H1 (cell line): ENCODE measurements around the gene HOXB5. TPM values are rescaled to one million over a fixed set of nuclear protein-coding genes. Genes with fewer than 3 reads are reported as not detected.

ENCODE experiments used
- CTCF ChIA-PET: fragments of 300-600 bp; sonication (Branson Sonifier 250); formaldehyde crosslinking; loops from one replicate; lab custom pipeline; 2021; ENCODE audit not compliant: partially characterized antibody; lab: Charles Lee
- POLR2A ChIA-PET: fragments of 300-600 bp; sonication (Branson Sonifier 250); formaldehyde crosslinking; loops from one replicate; lab custom pipeline; 2021; ENCODE audit warnings: inconsistent platforms; ENCODE audit not compliant: partially characterized antibody; lab: Charles Lee
- DNase-seq, 2 experiments: peaks; one replicate each; pipeline versions ENCODE4 v3.0.0 to v3.0.0-alpha.2; 2010 to 2022; ENCODE audit warnings: low spot score in 2 of 2, low read depth in 1 of 2, mixed read lengths in 1 of 2
- FAIRE-seq: peaks from 2 replicates; lab custom pipeline; 2011; peaks lifted over from hg19 to GRCh38; lab: Jason Lieb, UNC
- H2AFZ ChIP-seq: 2 replicates; pipeline ENCODE4 v1.8.1; 2012; ENCODE audit warnings: low read length, inconsistent platforms
- H2AK5ac ChIP-seq: 2 replicates; pipeline ENCODE4 v1.6.1; 2013; ENCODE audit warnings: low read depth, low read length
- H2BK120ac ChIP-seq: replicated peaks from 2 replicates; pipeline ENCODE3; 2013; ENCODE audit warnings: low read depth, low read length, inconsistent platforms
- H2BK12ac ChIP-seq: 2 replicates; pipeline ENCODE4 v1.6.1; 2013; ENCODE audit warnings: low read depth, low read length
- H2BK15ac ChIP-seq: 2 replicates; pipeline ENCODE4 v1.6.1; 2013; ENCODE audit warnings: low read length
- H2BK20ac ChIP-seq: 2 replicates; pipeline ENCODE4 v1.6.1; 2013; ENCODE audit warnings: low read length
- H2BK5ac ChIP-seq: 2 replicates; pipeline ENCODE4 v1.6.1; 2013; ENCODE audit warnings: low read depth, low read length
- H3K14ac ChIP-seq: 2 replicates; pipeline ENCODE4 v1.6.1; 2013; ENCODE audit warnings: inconsistent platforms; ENCODE audit not compliant: insufficient read length
- H3K18ac ChIP-seq: 2 replicates; pipeline ENCODE4 v1.6.1; 2013; ENCODE audit warnings: low read length; ENCODE audit errors: extremely low read depth
- H3K23ac ChIP-seq: 2 replicates; pipeline ENCODE4 v1.6.1; 2013; ENCODE audit warnings: inconsistent platforms; ENCODE audit not compliant: insufficient read length
- H3K23me2 ChIP-seq: 2 replicates; pipeline ENCODE4 v1.6.1; 2013; ENCODE audit warnings: low read depth, low read length
- H3K27ac ChIP-seq: 2 replicates; pipeline ENCODE4 v1.6.1; 2011; ENCODE audit warnings: low read depth, low read length, inconsistent platforms
- H3K27me3 ChIP-seq, 4 experiments: replicated peaks in 1 of 4; 1 replicate in 1 of 4; 2 replicates in 3 of 4; pipeline versions ENCODE4 v1.6.1 to v1.8.1; 2011 to 2013; ENCODE audit warnings: low read length in 3 of 4, mild to moderate bottlenecking in 3 of 4, inconsistent platforms in 2 of 4, mixed read lengths in 2 of 4, moderate library complexity in 1 of 4; ENCODE audit not compliant: control insufficient read depth in 3 of 4, insufficient read depth in 3 of 4; ENCODE audit errors: extremely low read depth in 1 of 4
- H3K36me3 ChIP-seq, 4 experiments: 2 replicates each; pipeline versions ENCODE4 v1.6.1 to v1.8.1; 2011 to 2013; ENCODE audit warnings: mild to moderate bottlenecking in 4 of 4, low read length in 3 of 4, moderate library complexity in 2 of 4, control low read depth in 1 of 4, inconsistent platforms in 1 of 4; ENCODE audit not compliant: insufficient read depth in 4 of 4, control insufficient read depth in 2 of 4
- H3K4ac ChIP-seq: replicated peaks from 2 replicates; pipeline ENCODE3; 2013; ENCODE audit warnings: low read length, low read depth, mixed read lengths, inconsistent platforms; ENCODE audit not compliant: insufficient read length
- H3K4me1 ChIP-seq, 4 experiments: replicated peaks in 1 of 4; 1 replicate in 1 of 4; 2 replicates in 3 of 4; pipeline versions ENCODE4 v1.6.1 to v1.8.1; 2011 to 2013; ENCODE audit warnings: low read length in 3 of 4, inconsistent platforms in 2 of 4, mixed read lengths in 1 of 4; ENCODE audit not compliant: insufficient read depth in 4 of 4, control insufficient read depth in 3 of 4
- H3K4me2 ChIP-seq, 2 experiments: 2 replicates each; pipeline versions ENCODE4 v1.6.1 to v1.8.1; 2011 to 2013; ENCODE audit warnings: low read depth in 2 of 2, low read length in 2 of 2, control low read depth in 1 of 2, inconsistent platforms in 1 of 2, mild to moderate bottlenecking in 1 of 2; ENCODE audit not compliant: insufficient read depth in 1 of 2
- H3K4me3 ChIP-seq, 4 experiments: fragments of 200-600, 300-600 bp in 1 of 4; sonication (generic), shearing (Covaris generic), sonication (Bioruptor Twin) in 1 of 4; 2 replicates each; pipeline versions ENCODE4 v1.5.1 to v1.8.1; 2011 to 2016; ENCODE audit warnings: low read length in 4 of 4, low read depth in 3 of 4, control low read depth in 2 of 4, inconsistent platforms in 2 of 4, mild to moderate bottlenecking in 2 of 4, mixed read lengths in 1 of 4, moderate library complexity in 1 of 4; ENCODE audit not compliant: insufficient read depth in 2 of 4; ENCODE audit errors: extremely low read depth in 1 of 4
- H3K56ac ChIP-seq: replicated peaks from 2 replicates; pipeline ENCODE3; 2013; ENCODE audit warnings: low read depth, mild to moderate bottlenecking, mixed read lengths, low read length, inconsistent platforms; ENCODE audit not compliant: insufficient read length
- H3K79me1 ChIP-seq: 2 replicates; pipeline ENCODE4 v1.6.1; 2013; ENCODE audit warnings: low read depth, low read length, control low read depth
- H3K79me2 ChIP-seq, 2 experiments: 2 replicates each; pipeline versions ENCODE4 v1.6.1 to v1.8.1; 2012 to 2013; ENCODE audit warnings: low read length in 2 of 2, mild to moderate bottlenecking in 2 of 2, inconsistent platforms in 1 of 2; ENCODE audit not compliant: insufficient read depth in 2 of 2, control insufficient read depth in 1 of 2
- H3K9ac ChIP-seq, 4 experiments: replicated peaks in 1 of 4; 1 replicate in 1 of 4; 2 replicates in 3 of 4; pipeline versions ENCODE4 v1.6.1 to v1.8.1; 2011 to 2013; ENCODE audit warnings: low read depth in 3 of 4, low read length in 3 of 4, control low read depth in 2 of 4, mild to moderate bottlenecking in 2 of 4, moderate library complexity in 2 of 4, inconsistent platforms in 1 of 4; ENCODE audit errors: extremely low read depth in 1 of 4
- H3K9me3 ChIP-seq, 2 experiments: 2 replicates each; pipeline versions ENCODE4 v1.6.1 to v1.8.1; 2012 to 2013; ENCODE audit warnings: mild to moderate bottlenecking in 2 of 2, moderate library complexity in 2 of 2, control low read depth in 1 of 2, inconsistent platforms in 1 of 2, low read depth in 1 of 2, low read length in 1 of 2, mixed read lengths in 1 of 2; ENCODE audit not compliant: insufficient read depth in 2 of 2
- H4K20me1 ChIP-seq, 2 experiments: replicated peaks in 1 of 2; 2 replicates each; pipeline versions ENCODE3 to v1.8.1; 2011 to 2013; ENCODE audit warnings: inconsistent platforms in 2 of 2, low read length in 2 of 2, mild to moderate bottlenecking in 1 of 2; ENCODE audit not compliant: insufficient read depth in 2 of 2, control insufficient read depth in 1 of 2
- H4K5ac ChIP-seq: 2 replicates; pipeline ENCODE4 v1.6.1; 2013; ENCODE audit warnings: low read length, low read depth, mixed read lengths, inconsistent platforms; ENCODE audit not compliant: insufficient read length
- H4K8ac ChIP-seq: 2 replicates; pipeline ENCODE4 v1.8.0; 2013; ENCODE audit warnings: mild to moderate bottlenecking, moderate library complexity, low read length, inconsistent platforms; ENCODE audit not compliant: insufficient read depth; ENCODE audit errors: extremely low read depth
- H4K91ac ChIP-seq: replicated peaks from 2 replicates; pipeline ENCODE3; 2013; ENCODE audit warnings: low read length, mixed read lengths, inconsistent platforms; ENCODE audit not compliant: insufficient read length
- POLR2A ChIP-seq, 2 experiments: IDR thresholded peaks; 1 replicate in 1 of 2; 2 replicates in 1 of 2; pipeline ENCODE4 v1.6.1; 2011; ENCODE audit warnings: low read depth in 2 of 2, low read length in 2 of 2, mild to moderate bottlenecking in 2 of 2; ENCODE audit errors: control extremely low read depth in 1 of 2
- SUZ12 ChIP-seq: fragments of 200-600 bp; sonication (generic); IDR thresholded peaks from 2 replicates; pipeline ENCODE4 v1.6.1; 2012; ENCODE audit warnings: mild to moderate bottlenecking, inconsistent platforms, low read length, moderate library complexity, mixed read lengths
- WGBS, 2 experiments: shearing (Covaris generic) in 1 of 2; methylation state at CpG; one replicate each; pipeline versions ENCODE4 v1.1.6 to v1.1.7; 2013 to 2015; ENCODE audit warnings: low lambda C conversion rate in 2 of 2, mixed read lengths in 2 of 2, inconsistent platforms in 1 of 2, low coverage in 1 of 2, missing lambda C conversion rate in 1 of 2; ENCODE audit not compliant: insufficient replicate concordance in 2 of 2, insufficient coverage in 1 of 2, insufficient read length in 1 of 2; ENCODE audit errors: extremely low coverage in 1 of 2, missing lambda C conversion rate in 1 of 2; 5-methylcytosine and 5-hydroxymethylcytosine counted together
- polyA plus RNA-seq, 7 experiments: library from polyadenylated mRNA; depleted of rRNA in 3 of 7; stranded (reverse) in 5 of 7; unstranded in 2 of 7; fragments of >200 nt in 5 of 7; fragments of 200-250 nt in 2 of 7; gene quantifications; 1 replicate in 5 of 7; 2 replicates in 1 of 7; 4 replicates in 1 of 7; pipeline versions ENCODE4 v1.2.1 to v1.2.3, GENCODE V29; 2011 to 2013; ENCODE audit warnings: missing spikeins in 2 of 7, mixed read lengths in 2 of 7
- total RNA-seq: library from RNA; stranded (reverse); fragmentation: NEBNext Ultra II Directional; extraction: Animal tissue kit (Norgen Biotek cat#: 25700); gene quantifications from 2 replicates; pipeline ENCODE4 v1.2.1, GENCODE V29; 2021

HOXB5 gene
- total and polyA plus RNA-seq, 2 of the 8 experiments (the other 6 are each of a cell fraction or from before 2014, with no cell fraction given) = not detected

GRCh38 chr17:48588074-48588415 lies 5.5 kb downstream of the HOXB5 start:
- Histone ChIP-seq H3K79me2 (no peaks in the 10 kb centered on the region), H2BK20ac (no peak overlapping the region), H3K56ac (no peak overlapping the region), H2BK120ac (no peak overlapping the region), H4K8ac (no peak overlapping the region), H3K27me3 (peaks cover 99 to 100% (median 100%) of the 10 kb centered on the region in 4 experiments), H4K5ac (no peak overlapping the region), H2BK15ac (no peak overlapping the region), H2BK12ac (no peak overlapping the region), H3K23me2 (no peaks in the 10 kb centered on the region), H3K18ac (no peak overlapping the region), H3K4ac (no peak overlapping the region), H3K14ac (no peak overlapping the region), H2AFZ (no peak overlapping the region), H3K23ac (no peak overlapping the region), H2BK5ac (no peak overlapping the region), H3K4me2 (no peak overlapping the region), H4K91ac (no peak overlapping the region), H3K4me3 (no peak overlapping the region), H4K20me1 (peaks cover 25 to 34% of the 10 kb centered on the region in 2 experiments), H3K79me1 (no peaks in the 10 kb centered on the region), H3K9ac (no peak overlapping the region), H3K4me1 (peaks cover 0 to 3% (median 0%) of the 10 kb centered on the region in 4 experiments; a peak in 4 of 7 replicates), H2AK5ac (no peak overlapping the region), H3K9me3 (no peaks in the 10 kb centered on the region; a peak in 1 of 4 replicates), H3K36me3 (peaks cover 0 to 11% (median 0%) of the 10 kb centered on the region in 4 experiments; a peak in 1 of 8 replicates), H3K27ac (no peak overlapping the region)
- DNase-seq (no peak), FAIRE-seq (no peak)
- CTCF ChIA-PET = interaction anchor here (0.9 to 4.7 kb wide), 21 partner anchors 9 to 373 kb away, joined by 3 to 24 read pairs (median 5); no protein-coding TSS in a partner anchor
- POLR2A ChIA-PET = interaction anchor here (1.2 to 1.6 kb wide), 2 partner anchors 11 to 35 kb away, joined by 4 read pairs; no protein-coding TSS in a partner anchor
- WGBS, 2 experiments = 47% methylated on average over 2 of the region's 2 CpGs; no CpG with 5 or more reads in 1 of the 2 experiments
- TF ChIP-seq SUZ12 (peak; percentile 15; the same call in 1 of the 2 replicates), POLR2A (IDR thresholded peaks at IDR 0.05; ENCODE audit: control extremely low read depth in 1 of 2, low read depth in 2 of 2, low read length in 2 of 2) (no peak)
